Measurements from ENCODE around the gene ATRNL1. TPM values are rescaled to one million over a fixed set of nuclear protein-coding genes. Genes with fewer than 3 reads are reported as not detected.

Gene ATRNL1
- total RNA-seq = 4.6 TPM in 1 of 2 replicates, not detected in the other

GRCh38 chr10:115093286-115093775 lies at the start of gene ATRNL1:
TSS of gene ATRNL1 (plus strand) at chr10:115093365. CDS start at chr10:115093751, 386 bp downstream.

Other genes starting within 250 kb of the ATRNL1 start
- gene TRUB1, start 155.2 kb upstream of the ATRNL1 start, total RNA-seq = 20.4 and 27.1 TPM in 2 replicates

Measured in placental pericyte (primary cell).